ENCODE data around the gene MAGOH. TPM values are rescaled to one million over a fixed set of nuclear protein-coding genes. Genes with fewer than 3 reads are reported as not detected.

MAGOH gene
- polyA plus RNA-seq, 1 donor, result 36.3 TPM

DNA sequence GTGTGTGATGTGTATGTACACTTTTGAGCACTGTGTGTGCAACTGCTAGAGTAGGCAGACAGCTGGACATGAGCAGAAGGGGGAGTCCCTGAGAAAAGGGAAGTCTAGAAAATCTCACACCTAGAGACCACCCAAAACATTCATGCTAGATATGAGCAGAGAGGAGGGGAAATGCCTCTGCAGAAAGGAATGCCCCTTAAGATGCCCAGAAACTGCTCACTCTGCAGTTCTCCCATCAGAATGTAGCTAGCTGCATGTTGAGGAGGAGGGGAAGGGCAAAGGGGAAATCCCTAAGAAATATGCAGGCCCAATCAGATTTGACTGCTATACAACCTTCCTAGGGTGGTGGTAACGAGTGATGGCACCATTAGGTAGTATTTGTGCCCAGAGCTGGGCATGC lies 31.8 kb upstream of the MAGOH start:
- DNase-seq, result no peak

DNA sequence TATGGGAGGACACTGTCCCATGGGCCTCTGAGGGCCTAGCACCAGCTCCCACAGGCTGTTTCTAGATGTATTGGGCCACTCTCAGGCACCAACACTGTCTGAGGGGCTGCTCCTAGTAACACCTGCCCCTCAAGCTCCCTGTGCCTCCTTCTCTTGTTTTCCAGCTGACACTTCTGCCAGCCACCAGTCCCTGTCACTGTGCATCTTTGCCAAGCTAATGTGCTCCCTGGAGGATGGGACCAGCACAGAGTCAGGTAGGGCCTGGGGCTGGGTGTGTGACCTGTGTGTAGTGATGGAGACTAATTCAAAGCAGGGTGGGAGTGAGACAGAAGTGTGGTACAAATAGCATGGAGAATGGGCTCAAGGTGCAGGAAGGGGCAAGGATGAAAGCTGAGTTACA lies 29.4 kb upstream of the MAGOH start:
- DNase-seq, result no peak

DNA sequence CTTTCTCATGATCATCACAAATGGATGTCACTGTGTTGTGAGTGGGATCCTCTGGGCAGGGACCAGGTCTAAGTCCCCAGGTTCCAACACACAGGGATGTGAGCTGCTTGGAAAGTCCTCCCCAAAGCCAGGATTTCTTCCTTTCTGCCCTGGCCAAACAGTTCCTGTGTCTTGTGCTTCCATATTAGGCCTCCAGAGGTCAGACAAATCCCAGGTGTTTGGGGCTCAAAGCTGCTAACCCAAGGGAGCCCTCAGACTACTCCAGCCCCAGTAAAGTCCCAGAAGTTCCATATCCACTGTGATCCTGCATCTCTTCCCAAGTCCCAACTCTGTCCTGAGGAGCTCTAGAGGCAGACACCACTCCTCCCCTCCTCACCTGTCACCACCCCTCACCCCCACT lies 27.7 kb upstream of the MAGOH start:
- DNase-seq, result no peak

DNA sequence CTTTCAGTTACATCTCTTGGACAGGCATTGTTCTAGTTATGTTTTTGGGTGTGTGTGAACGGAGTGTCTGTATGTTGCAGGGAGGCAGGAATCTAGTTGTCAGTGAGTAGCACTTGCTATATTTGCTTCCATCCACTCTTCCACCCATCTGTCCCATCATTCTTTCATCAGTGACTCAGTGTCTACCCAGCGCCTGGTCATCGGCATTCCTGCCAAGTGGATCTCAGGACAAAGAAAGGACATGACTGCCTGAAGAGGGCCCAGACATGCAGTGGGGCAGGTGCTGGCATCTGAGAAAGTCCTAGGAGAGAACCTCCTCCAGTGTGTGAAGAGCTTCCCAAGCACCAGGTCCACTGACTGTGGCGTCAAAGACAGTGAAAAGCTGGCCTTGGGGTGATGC lies 27.3 kb upstream of the MAGOH start:
- no peak for DNase-seq

DNA sequence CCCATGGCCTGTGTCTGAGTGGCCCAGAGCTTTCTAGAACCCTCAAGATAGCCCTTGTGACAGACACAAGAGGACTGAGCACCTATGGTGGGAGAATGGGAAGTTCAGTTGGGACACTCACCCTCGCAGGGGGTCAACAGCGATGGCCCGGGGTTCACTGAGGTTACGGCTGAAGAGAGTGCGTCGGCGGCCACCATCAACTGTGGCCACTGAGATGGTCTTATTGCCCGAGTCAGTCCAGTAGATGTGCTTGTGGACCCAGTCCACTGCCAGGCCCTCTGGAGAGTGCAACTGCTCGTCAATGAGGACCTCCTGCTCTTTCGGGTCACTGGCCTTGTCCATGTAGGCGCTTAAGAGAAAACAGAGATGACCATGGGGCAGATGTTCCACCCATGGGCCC lies 25.7 kb upstream of the MAGOH start:
- no peak for DNase-seq

DNA sequence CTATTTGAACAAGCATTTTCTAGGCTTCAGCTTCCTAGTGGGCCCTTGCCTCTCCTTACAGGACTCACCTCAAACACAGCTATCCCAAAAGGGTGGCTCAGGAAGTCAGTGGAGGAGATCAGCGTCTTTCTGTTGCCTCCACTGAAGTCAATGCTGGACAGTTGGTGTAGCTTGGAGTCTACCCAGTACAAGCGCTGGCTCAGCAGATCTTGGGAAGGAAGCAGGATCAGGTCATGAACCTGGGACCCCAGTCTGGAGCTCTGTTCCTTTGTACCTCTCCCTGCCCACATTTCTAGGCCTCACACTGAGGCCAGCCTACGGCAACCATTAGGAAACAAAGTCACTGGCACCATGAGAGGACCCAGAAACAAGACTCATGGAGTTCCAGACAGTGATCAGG lies 23.7 kb upstream of the MAGOH start:
- DNase-seq, result no peak

DNA sequence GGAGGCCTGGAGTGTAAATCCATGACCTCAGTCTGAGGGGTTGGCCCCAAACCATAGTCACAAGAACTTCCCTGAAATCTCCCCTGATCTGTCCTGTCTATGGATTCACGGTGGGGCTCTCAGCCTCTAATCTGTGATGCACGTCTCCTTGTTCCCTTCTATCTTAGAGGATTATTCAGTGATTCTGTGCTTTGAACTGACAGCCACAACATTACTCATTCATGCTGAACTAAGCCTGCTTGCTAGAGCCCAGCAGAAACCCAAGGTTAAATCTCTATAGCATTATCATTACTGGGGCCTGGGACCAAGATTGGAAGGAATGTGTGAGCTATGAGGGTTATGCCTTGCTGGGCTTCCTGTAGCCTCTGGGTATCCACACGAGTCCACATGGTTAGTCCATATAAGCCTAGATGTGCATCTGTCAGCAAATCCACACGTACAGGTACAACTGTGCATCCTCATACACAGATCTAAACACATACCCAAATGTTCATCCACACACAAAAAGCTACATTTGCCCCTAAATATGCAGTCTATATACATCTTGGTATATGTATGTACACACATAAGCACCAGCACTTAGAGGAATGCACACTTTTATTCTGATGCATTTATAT lies 22.4 kb upstream of the MAGOH start:
- no peak for DNase-seq

DNA sequence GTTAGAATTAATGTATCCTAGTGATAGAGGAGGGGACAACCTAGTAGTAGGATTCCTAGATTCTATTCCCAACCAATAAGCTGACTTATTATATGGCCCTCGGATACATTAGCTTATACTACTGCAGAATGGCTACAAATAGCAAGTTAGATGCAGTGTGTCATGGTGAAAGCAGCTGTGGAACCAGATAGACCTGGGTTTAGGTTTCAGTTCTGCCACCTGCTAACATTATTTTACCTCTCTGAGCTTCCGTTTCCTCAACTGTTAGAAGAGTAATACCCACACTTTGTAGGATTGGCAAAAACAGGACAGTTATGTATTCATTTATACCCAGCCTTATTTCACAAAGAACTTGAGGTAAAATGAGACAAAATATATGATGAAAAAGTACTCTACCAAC lies 21.6 kb upstream of the MAGOH start:
- no peak for DNase-seq

DNA sequence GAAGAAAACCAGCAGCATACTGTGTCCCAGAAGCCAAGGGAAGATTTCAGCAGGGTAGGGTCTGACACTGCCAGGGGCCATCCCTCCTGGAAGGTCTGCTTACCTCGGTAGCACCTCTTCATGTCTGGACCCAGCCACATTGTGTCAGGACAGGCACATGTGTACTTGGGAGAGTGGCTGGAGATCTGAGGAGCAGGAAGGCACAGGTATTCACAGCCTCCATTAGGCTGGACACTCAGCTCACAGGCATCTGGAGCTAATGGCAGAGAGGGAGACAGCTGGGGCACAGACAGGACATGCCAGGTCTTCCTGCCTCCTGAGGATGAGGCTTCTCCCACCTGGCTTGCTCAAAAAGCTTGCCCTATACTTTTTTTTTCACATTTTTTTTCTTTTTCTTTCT lies 19.9 kb upstream of the MAGOH start:
- DNase-seq, result no peak

DNA sequence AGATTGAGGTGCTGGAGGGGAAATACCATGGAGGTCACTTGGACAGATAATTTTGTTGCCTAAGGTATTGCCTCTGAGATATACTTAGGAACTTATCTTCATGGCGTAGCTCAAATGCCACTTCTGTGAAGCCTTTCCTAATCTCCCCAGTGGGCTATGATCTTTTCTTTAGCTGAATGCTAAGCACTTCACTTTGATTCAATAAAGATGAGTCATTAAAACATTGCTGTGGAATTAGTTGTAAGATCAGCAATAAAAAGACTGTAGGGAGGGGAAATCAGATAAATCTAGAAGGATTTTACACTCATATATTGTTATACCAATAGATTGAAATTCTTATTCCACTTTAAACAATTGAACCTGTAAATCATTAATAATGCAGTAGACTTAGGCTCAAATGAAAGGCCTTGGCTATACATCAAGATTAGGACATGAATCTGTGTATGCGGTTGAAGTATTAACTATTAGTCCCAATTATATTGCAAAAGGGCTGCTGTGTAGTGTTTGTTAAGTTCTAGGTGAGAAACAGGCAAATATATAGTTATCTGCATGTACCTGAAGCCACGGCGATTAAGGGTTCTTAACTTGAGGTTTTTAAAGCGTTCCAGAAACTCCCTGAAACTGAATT lies 19.2 kb upstream of the MAGOH start:
- DNase-seq, result no peak

DNA sequence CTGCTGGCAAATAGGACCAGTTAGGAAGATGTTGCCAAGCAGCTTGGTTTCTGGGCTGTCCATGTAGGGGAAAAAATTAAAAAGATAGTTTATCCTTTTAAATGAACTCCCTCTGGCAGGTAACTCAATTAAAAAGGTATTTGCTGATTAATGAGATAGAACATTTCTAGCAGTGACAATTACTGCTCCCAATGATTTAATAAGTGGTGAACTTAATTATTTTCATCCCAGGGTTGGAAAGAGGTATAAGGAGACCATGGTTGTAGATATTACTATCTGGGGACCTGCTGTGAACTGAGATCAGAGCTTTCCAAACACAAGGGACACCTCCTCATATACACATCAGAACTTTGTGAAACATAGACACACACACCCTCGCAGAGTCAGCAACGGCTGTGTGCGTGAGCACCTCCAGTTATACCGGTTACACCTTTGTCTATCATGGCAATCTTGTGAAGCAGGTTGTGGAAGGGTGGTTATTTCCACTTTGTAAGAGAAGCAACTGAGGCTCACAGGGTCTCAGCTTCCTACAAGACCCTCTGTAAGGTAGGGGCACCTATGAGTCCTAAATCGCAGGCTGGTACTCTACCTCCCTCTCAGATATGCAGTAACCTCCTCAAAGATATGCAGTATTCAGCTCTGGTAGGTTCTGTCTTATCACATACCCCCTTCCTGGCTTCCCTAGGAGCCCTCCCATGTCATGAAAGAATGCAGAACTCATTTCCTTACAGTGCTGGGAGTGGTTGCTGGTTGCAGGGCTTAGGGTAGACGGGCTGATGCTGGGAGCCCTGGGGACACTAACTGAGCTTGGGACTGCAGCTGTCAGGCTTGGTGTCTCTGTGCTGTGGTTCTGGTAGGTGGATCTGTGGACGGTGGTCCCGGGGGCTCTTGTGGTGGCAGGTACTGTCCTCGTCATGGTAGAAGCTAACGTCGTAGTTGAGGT lies 18.5 kb upstream of the MAGOH start:
- no peak for DNase-seq

DNA sequence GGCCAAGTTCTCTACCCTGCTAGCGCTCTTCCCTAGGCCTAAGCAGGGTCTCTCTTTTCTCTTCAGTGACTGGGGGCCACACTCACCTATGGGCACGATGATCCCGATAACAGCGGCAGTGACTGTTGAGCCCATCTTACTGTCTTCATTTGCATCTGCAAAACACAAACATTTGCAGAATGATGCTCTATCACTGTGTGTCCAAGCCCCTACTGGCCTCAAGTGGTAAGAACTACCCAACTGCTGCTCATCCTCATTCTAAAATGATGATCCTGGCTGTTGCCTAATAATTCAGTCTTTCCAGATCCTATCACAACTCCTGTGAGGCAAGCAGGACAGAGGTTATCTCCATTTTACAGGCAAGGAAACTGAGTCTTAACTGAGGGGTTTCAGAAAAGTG lies 16.7 kb upstream of the MAGOH start:
- DNase-seq, result no peak

DNA sequence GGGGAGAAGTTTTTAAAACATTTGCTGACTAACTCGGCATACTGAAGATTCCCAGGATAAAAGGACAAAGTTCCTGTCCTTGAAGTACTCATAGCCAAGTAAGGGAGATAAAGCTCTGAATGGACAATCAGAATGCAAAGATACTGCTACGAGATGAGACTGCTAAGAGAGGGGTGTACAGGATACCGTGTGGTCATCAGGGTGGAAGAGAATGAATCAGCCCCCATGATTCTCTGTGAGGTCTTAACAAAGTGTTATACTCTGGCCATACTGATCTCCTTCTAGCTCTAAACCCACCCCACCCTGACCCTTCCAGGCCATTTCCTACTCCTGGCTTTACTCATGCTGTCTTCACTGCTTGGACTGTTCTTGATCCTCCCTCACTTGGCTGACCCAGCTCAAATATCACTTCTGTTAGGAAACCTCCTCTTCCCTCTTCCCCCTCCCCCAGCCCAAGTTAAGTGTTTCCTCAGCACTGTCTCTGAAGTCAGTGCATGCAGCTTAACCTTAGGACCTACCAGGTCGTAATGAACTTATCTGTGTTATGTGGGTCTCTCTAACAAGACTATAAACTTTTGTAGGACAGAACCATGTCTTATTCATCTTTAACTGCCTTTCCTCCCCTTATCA lies 15.8 kb upstream of the MAGOH start:
- DNase-seq, result no peak

DNA sequence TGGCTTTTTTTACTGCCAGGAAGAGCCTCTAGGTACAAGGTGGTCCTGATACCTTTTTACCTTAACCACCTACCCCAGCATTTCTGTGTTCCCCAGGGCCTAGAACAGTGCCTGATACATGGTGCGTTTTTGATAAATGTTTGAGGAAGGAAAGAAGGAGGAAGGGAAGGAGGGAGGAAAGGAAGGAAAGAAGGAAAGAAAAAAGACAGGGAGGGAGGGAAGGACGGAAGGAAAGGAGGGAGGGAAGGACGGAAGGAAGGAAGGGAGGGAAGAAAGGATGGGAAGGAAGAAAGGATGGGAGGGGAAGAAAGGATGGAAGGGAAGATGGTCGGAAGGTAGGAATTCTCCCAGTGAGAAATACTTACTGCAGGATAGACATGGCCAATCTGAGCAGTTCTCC lies 12.0 kb upstream of the MAGOH start:
- no peak for DNase-seq

DNA sequence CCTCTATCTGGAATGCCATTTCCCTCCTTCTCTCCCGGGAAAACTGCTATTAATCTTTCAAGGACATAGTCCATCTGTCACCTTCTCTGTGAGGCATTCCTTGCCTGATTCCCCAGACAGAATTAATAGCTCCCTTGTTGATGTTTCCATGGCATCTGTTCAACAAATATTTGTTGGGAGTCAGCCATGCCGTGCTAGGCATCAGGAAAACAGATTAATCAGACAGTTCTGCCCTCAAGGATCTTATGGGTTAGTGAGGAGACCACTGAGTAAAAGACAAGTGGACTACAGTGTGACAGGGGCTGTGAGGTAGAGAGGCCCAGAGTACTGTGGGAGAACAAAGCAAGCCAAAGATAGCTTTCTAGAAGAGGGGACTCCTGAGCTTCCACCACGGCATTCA lies 11.4 kb upstream of the MAGOH start:
- no peak for DNase-seq

DNA sequence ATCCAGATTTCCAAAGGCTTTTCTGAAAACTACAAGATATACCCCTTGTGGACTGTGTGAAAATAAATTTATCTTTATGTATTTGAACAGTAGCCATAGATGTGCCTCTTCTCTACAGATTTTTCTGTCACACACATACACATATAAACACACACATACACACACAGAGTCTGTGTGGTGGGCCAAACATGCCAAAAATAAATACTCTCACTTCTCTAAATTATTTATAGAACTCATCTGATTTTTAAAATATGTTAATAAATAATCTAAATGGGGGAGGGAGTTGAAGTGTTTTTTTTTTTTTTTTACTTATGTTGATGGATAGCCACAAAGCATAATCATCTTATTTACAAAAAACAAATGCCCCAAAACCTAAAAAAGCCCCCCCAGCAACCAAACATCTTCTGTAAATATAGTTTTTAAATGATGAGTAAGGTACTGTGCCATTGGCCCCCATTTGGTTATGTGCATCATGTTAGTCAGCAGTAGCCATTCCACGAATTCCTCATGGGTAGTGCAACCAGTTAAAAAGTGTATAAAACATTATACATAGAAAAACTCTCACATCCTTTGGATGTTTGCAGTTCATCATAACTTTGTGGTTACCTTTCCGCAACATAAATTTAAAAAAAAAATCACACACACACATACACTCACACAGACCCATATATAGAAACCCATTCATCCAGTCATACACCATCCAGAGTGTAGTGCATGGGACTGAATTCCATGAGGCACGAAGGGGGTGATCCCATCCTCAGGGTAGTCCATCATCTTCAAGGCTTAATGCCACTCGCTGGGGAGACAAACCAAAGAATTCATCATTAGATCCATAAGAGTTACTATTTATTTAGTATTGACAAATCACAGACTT lies 8.2 kb upstream of the MAGOH start:
- DNase-seq, result no peak

DNA sequence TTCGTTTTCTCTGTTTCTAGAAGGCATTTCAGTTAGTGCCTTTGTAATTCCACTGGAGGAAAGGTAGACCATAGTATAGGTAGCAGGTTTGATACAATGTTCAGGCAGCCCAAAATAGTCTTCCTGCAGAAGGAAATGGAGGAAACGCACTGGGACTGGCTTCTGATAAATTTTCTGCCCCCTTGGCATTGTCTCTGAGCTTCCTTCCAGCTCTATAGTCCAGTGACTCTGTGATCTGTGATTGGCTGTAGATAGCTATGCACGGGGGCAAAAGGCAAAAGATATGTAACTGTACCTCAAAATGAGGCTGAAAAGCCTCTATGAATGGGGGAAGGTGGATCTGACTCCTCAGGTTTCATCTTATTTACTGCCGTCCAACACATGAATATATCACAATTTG lies 5.8 kb upstream of the MAGOH start:
- DNase-seq, result no peak

DNA sequence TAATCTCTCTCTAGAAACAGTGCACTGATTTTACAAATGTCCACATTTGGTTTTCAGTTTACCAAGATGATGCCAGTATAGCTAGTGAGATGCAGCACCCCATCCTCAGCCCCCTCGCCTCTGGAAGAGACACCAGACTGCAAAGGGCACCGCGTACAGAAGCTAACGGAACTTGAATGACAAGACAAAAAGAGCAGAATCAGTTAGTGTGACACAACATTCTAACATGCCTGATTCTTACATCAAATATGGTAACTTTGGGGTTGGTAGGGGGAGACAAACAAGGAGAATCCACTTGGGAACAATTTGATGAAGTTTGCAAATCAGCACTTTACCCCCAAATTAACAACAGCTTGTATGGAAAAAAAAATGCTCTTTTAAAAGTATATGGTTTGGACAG lies 4.1 kb upstream of the MAGOH start:
- DNase-seq, result no peak

DNA sequence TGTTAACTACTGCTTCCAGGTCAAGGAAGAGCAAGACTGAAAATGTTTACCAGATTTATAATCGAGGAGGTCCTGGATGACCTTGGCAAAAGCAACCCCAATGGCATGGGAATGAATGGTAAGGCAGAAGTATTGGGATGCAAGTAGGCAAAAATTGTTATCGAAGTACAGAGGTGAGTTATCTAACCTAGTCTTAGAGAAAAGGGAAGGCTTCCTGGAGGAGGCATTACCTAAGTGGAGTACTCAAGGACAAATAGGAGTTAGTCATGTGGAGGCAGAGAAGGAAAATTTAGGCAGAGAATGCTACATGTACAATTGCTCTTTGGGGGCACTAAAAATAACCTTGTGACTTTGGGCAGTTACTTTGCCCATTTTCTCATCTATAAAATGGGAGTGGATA lies 3.5 kb upstream of the MAGOH start:
- DNase-seq, result no peak

DNA sequence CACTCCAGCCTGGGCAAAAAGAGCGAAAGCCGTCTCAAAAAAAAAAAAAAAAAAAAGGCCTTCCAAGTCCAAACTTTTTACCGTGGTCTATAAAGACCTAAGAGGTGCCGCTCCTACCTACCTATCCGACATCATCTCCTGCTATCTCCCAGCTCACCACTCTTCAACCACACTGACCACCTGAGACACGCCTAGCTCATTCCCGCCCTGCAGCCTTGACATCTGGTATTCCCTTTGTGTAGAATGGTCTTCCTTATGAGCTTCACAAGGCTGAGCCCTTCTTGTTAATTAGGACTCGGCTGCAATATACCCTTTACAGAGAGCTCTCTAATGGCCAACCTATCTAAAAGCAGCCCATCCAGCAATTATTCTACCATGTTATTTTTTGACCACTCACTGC lies 680 bp downstream of the MAGOH start:
- DNase-seq, result no peak

DNA sequence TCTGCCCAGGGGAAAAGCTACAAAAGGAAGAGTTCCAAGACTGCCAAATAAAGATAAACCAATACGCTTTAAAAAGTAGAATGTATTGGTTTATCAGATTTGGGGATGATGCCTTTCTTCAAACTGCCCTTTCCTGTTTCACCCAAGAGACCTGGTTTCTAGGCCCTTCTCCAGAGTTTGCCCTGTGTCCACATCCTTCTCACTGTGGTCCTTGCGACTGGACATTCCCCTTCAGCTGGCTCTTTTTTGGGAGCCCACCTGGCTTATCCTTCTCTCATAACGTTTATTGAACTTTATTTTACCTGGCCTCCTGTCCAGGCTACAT lies 17.4 kb downstream of the MAGOH start:
- no peak for DNase-seq

DNA sequence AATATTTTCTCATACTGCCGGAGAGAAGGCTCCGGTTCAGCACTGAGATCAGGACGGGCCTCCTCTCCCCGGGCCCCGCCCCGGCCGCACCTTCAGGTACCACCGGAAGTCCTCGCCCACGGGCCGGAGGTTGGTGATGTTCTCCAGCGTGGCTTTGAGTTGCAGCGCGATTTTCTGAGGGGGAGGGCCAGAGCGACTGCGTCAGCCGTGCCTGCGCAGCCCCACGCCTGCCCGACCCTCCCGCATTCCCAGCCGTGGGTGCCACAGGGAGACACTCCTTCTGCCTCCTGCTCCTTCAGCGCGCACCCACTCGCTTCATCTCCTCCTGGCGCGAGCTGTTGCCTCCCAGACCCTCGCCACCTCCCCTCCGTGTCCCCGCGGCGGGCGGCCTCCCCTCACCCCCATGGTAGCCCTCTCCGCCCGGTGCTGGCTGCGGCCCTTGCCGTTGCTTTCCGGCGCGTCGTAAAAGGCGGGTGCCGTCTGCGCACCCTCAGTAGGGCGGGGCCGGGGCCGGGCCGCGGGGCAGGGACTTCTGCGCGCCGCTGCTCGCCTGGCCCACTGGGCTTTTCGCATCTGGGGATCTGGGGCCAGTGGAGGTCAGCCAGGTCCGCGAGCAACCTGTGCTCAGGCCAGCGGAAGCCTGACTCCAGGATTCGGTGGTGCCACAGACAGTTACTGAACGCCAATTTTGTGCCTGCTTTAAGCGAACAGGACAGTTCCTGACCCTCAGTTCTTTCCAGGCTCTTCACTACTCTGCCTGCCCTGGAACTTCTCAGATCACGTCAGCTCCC lies 18.0 kb downstream of the MAGOH start, which contains the start of gene CZIB:
Gene CZIB (minus strand): TSS at position 464 of the 791 bp plus-strand sequence. CDS start 59 bp downstream, at position 405.
- peak; percentile 95 for DNase-seq

Measured in hindlimb muscle (tissue), 1 donor.